ENCODE results near the gene SHB. TPM values are rescaled to one million over a fixed set of nuclear protein-coding genes. Genes with fewer than 3 reads are reported as not detected.

Gene SHB
- total RNA-seq, 1 experiment from 2014 or later = 56.4 TPM

- no peaks in the 10 kb centered on the region for H3K27me3 ChIP-seq (ENCODE audit: low read length)
- no peaks in the 10 kb centered on the region for H3K9me3 ChIP-seq (ENCODE audit: low read length)
- peak overlapping the region; percentile 97 for H3K27ac ChIP-seq (ENCODE audit: low read length)
- no peaks in the 10 kb centered on the region for H4K20me1 ChIP-seq (ENCODE audit: low read length)
- peak overlapping the region; percentile 82 for H3K4me2 ChIP-seq (ENCODE audit: low read length)
- intact Hi-C loops (cut with micrococcal nuclease) = loop anchor here (5.0 kb wide), 2 partner anchors 105 to 245 kb away; no protein-coding TSS in a partner anchor
- peak; percentile 60 for DNase-seq
- peaks cover 95% of the 10 kb centered on the region for H3K79me2 ChIP-seq (ENCODE audit: low read length)
- POLR2A ChIA-PET (ENCODE audit: unreplicated experiment) = interaction anchor here (0.5 kb wide), 1 partner anchor 47 kb away, joined by 11 read pairs; no protein-coding TSS in a partner anchor
- CTCF ChIA-PET = interaction anchor here (0.6 to 1.3 kb wide), 3 partner anchors 9 to 49 kb away, joined by 3 to 5 read pairs (median 3); no protein-coding TSS in a partner anchor
- peaks cover 10% of the 10 kb centered on the region for H3F3A ChIP-seq (ENCODE audit: low read length, unreplicated experiment)
- H3K9me2 ChIP-seq (replicated peaks; ENCODE audit: low read length) = no peaks in the 10 kb centered on the region
- TF ChIP-seq EZH2 (IDR thresholded peaks at IDR 0.05; ENCODE audit: low read length, unreplicated experiment) = no peak
- TF ChIP-seq EZH2phosphoT487 (IDR thresholded peaks at IDR 0.05; ENCODE audit: borderline replicate concordance, low read length) = no peak
- TF ChIP-seq CTCF (conservative IDR thresholded peaks at IDR 0.05; ENCODE audit: low read depth, low read length) = peak; percentile 55
- no peak overlapping the region for H2AFZ ChIP-seq (ENCODE audit: low read length)
- H3K4me3 ChIP-seq (ENCODE audit: low read length) = peak overlapping the region; percentile 11; the same call in 1 of the 2 replicates
- BruUV-seq (replicated peaks) = no TSS peak
- ATAC-seq = peak; percentile 43
- peak overlapping the region; percentile 64 for H3K9ac ChIP-seq (ENCODE audit: low read length)
- H3K36me3 ChIP-seq (ENCODE audit: low read depth, low read length) = peaks cover 36% of the 10 kb centered on the region
- peaks cover 62% of the 10 kb centered on the region for H3K4me1 ChIP-seq (ENCODE audit: insufficient read depth, low read length)
Measured at GRCh38 chr9:38017149-38017884, 51.7 kb downstream of the SHB start.

GRCh38 chr9:38016375-38017135 is 52.5 kb downstream of the SHB start:
- peak overlapping the region; percentile 11; the same call in 1 of the 2 replicates for H3K4me3 ChIP-seq (ENCODE audit: low read length)
- DNase-seq = peak; percentile 39
- no peaks in the 10 kb centered on the region for H3K9me3 ChIP-seq (ENCODE audit: low read length)
- H3K4me1 ChIP-seq (ENCODE audit: insufficient read depth, low read length) = peaks cover 57% of the 10 kb centered on the region
- ATAC-seq = no peak
- H3K27me3 ChIP-seq (ENCODE audit: low read length) = no peaks in the 10 kb centered on the region
- CTCF ChIA-PET = interaction anchor here (0.6 to 1.3 kb wide), 4 partner anchors 9 to 50 kb away, joined by 3 to 5 read pairs (median 3); no protein-coding TSS in a partner anchor
- peaks cover 32% of the 10 kb centered on the region for H3K36me3 ChIP-seq (ENCODE audit: low read depth, low read length)
- peak overlapping the region; percentile 97 for H3K27ac ChIP-seq (ENCODE audit: low read length)
- peak overlapping the region; percentile 82 for H3K4me2 ChIP-seq (ENCODE audit: low read length)
- no peak overlapping the region for H2AFZ ChIP-seq (ENCODE audit: low read length)
- POLR2A ChIA-PET (ENCODE audit: unreplicated experiment) = interaction anchor here (0.5 kb wide), 1 partner anchor 46 kb away, joined by 11 read pairs; no protein-coding TSS in a partner anchor
- H4K20me1 ChIP-seq (ENCODE audit: low read length) = no peaks in the 10 kb centered on the region
- no TSS peak for BruUV-seq (replicated peaks)
- intact Hi-C loops (cut with micrococcal nuclease) = loop anchor here (5.0 kb wide), 2 partner anchors 104 to 246 kb away; no protein-coding TSS in a partner anchor
- peaks cover 95% of the 10 kb centered on the region for H3K79me2 ChIP-seq (ENCODE audit: low read length)
- H3K9ac ChIP-seq (ENCODE audit: low read length) = peak overlapping the region; percentile 64
- H3F3A ChIP-seq (ENCODE audit: low read length, unreplicated experiment) = peaks cover 10% of the 10 kb centered on the region
- no peak for TF ChIP-seq EZH2 (IDR thresholded peaks at IDR 0.05; ENCODE audit: low read length, unreplicated experiment)
- no peak for TF ChIP-seq EZH2phosphoT487 (IDR thresholded peaks at IDR 0.05; ENCODE audit: borderline replicate concordance, low read length)
- TF ChIP-seq CTCF (conservative IDR thresholded peaks at IDR 0.05; ENCODE audit: low read depth, low read length) = no peak
- no peaks in the 10 kb centered on the region for H3K9me2 ChIP-seq (replicated peaks; ENCODE audit: low read length)
